ENCODE results near the gene GET4. TPM values are rescaled to one million over a fixed set of nuclear protein-coding genes. Genes with fewer than 3 reads are reported as not detected.

The GET4 gene
- total RNA-seq, 1 experiment from 2014 or later, result 120 TPM

DNA sequence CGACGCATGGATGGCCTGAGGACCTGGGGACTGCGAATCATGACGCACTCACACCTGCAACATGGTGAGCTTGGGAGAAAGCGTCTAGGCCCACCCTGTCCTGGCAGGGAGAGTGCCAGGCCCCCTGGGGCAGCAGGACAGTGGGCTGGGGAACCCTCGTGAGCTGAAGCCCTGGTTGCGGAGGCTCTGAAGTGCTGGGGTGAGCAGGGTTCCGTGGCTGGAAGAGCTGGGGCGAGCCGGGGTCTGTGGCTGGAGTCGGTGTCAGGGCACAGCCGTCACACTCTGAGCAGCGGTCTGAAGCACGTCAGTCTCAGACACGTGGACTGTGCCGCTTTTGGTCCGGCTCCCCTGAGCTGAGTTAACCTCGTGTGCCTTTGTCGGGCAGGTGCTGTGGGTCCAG lies 39.4 kb upstream of the GET4 start:
- no peaks in the 10 kb centered on the region for H3K27me3 ChIP-seq (ENCODE audit: insufficient read depth, low read depth)
- H3K4me1 ChIP-seq (replicated peaks; ENCODE audit: insufficient read depth), result peaks cover 26% of the 10 kb centered on the region
- H3K9me3 ChIP-seq (ENCODE audit: insufficient read depth, low read depth), result no peaks in the 10 kb centered on the region
- ChIA-PET POLR2A (ENCODE audit: unreplicated experiment) (interaction anchor here (0.6 kb wide), 1 partner anchor 24 kb away, joined by 9 read pairs; no protein-coding TSS in a partner anchor), CTCF (interaction anchor here (0.6 kb wide), 1 partner anchor 26 kb away, joined by 3 read pairs; no protein-coding TSS in a partner anchor)
- H3K27ac ChIP-seq, result 0 out of 2 replicates have a peak overlapping the region, but pooled peaks have one; percentile 1
- H3K4me3 ChIP-seq, result no peak overlapping the region
- H3K9me2 ChIP-seq (ENCODE audit: insufficient read depth), result no peaks in the 10 kb centered on the region
- no peak for DNase-seq
- H3F3A ChIP-seq (ENCODE audit: insufficient read depth, low read depth), result peaks cover 28% of the 10 kb centered on the region
- H2AFZ ChIP-seq, result no peak overlapping the region
- no peak overlapping the region for H3K4me2 ChIP-seq
- peaks cover 25% of the 10 kb centered on the region for H3K36me3 ChIP-seq (ENCODE audit: low read depth)
- intact Hi-C loops (cut with micrococcal nuclease; ENCODE audit: unreplicated experiment), result loop anchor here (10.0 kb wide), 1 partner anchor 618 kb away; the partner anchor contains the start of gene MICALL2
- TF ChIP-seq EZH2 (IDR thresholded peaks at IDR 0.05; ENCODE audit: low read depth), result no peak
- TF ChIP-seq, protein P1, sequence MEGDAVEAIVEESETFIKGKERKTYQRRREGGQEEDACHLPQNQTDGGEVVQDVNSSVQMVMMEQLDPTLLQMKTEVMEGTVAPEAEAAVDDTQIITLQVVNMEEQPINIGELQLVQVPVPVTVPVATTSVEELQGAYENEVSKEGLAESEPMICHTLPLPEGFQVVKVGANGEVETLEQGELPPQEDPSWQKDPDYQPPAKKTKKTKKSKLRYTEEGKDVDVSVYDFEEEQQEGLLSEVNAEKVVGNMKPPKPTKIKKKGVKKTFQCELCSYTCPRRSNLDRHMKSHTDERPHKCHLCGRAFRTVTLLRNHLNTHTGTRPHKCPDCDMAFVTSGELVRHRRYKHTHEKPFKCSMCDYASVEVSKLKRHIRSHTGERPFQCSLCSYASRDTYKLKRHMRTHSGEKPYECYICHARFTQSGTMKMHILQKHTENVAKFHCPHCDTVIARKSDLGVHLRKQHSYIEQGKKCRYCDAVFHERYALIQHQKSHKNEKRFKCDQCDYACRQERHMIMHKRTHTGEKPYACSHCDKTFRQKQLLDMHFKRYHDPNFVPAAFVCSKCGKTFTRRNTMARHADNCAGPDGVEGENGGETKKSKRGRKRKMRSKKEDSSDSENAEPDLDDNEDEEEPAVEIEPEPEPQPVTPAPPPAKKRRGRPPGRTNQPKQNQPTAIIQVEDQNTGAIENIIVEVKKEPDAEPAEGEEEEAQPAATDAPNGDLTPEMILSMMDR (conservative IDR thresholded peaks at IDR 0.05), result no peak
- no TSS peak for BruUV-seq (replicated peaks)
- peaks cover 68% of the 10 kb centered on the region for H3K79me2 ChIP-seq (ENCODE audit: low read depth)
- peaks cover 2% of the 10 kb centered on the region for H4K20me1 ChIP-seq (ENCODE audit: insufficient read depth)

DNA sequence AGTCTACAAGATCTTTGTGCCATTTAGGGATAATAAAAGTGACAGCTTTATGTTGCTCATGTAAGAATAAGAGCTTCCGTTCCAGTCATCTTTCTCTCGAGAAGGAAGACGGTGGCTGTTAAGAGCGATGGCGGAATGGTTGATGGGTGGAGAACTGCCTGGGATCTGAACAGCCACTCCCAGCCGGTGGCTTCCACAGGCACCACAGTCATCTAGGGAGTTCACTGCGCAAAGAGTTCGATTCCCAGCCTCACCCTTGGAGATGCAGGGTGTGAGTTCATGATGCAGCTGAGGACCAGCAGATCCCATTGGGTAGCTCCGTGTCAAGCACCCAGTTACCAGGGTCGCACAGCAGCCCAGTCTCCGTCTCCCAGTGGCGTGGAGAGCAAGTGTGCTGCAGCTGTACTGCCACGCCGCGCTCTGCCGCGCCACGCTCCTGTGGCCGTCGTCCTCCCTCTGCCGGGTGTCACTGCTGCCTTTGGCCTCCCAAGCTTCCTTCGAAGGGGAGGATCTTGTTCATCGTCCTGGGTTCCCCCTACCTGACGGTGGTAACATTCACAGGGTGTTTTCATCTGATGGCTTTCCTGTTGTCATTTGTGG lies 36.3 kb upstream of the GET4 start:
- H3K4me3 ChIP-seq, result no peak overlapping the region
- H3K27ac ChIP-seq, result no peak overlapping the region
- no peaks in the 10 kb centered on the region; the same call in 1 of the 2 replicates for H3K4me1 ChIP-seq (replicated peaks; ENCODE audit: insufficient read depth)
- H4K20me1 ChIP-seq (ENCODE audit: insufficient read depth), result peaks cover 10% of the 10 kb centered on the region
- intact Hi-C loops (cut with micrococcal nuclease; ENCODE audit: unreplicated experiment), result loop anchor here (10.0 kb wide), 1 partner anchor 1705 kb away; no protein-coding TSS in a partner anchor
- BruUV-seq (replicated peaks), result no TSS peak
- H3K9me2 ChIP-seq (ENCODE audit: insufficient read depth), result no peaks in the 10 kb centered on the region
- no peaks in the 10 kb centered on the region for H3K27me3 ChIP-seq (ENCODE audit: insufficient read depth, low read depth)
- H3K4me2 ChIP-seq, result no peak overlapping the region
- POLR2A ChIA-PET (ENCODE audit: unreplicated experiment), result no interaction called here
- TF ChIP-seq EZH2 (IDR thresholded peaks at IDR 0.05; ENCODE audit: low read depth), result no peak
- TF ChIP-seq, protein P1 (conservative IDR thresholded peaks at IDR 0.05), result no peak
- CTCF ChIA-PET, result interaction anchor here (0.6 kb wide), 1 partner anchor 50 kb away, joined by 8 read pairs; no protein-coding TSS in a partner anchor
- no peaks in the 10 kb centered on the region for H3K9me3 ChIP-seq (ENCODE audit: insufficient read depth, low read depth)
- no peak for DNase-seq
- H3K79me2 ChIP-seq (ENCODE audit: low read depth), result peaks cover 40% of the 10 kb centered on the region
- peaks cover 3% of the 10 kb centered on the region; the same call in 1 of the 2 replicates for H3F3A ChIP-seq (ENCODE audit: insufficient read depth, low read depth)
- peaks cover 43% of the 10 kb centered on the region for H3K36me3 ChIP-seq (ENCODE audit: low read depth)
- H2AFZ ChIP-seq, result no peak overlapping the region

DNA sequence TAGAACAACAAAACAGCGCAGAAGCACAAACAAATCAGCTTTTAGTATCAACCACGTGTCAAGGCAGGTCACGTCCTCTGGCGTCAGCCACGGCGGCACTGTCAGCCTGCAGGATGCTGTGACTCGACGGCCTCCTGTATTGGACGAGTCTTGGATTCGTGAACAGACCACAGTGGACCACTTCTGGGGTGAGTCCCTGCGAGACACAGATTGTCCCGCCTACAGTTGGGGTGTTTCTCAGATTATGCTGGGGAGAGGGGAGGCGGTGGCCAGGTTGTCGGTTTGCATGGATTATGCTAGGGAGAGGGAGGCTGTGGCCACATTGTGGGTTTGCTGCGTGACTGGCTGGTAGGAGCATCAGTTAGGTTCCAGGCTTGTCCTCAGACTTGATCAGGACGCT lies 34.4 kb upstream of the GET4 start:
- H3K9me2 ChIP-seq (ENCODE audit: insufficient read depth), result no peaks in the 10 kb centered on the region
- H3F3A ChIP-seq (ENCODE audit: insufficient read depth, low read depth), result no peaks in the 10 kb centered on the region; the same call in 1 of the 2 replicates
- BruUV-seq (replicated peaks), result no TSS peak
- no peaks in the 10 kb centered on the region for H3K9me3 ChIP-seq (ENCODE audit: insufficient read depth, low read depth)
- H3K27ac ChIP-seq, result no peak overlapping the region
- H3K79me2 ChIP-seq (ENCODE audit: low read depth), result peaks cover 36% of the 10 kb centered on the region
- intact Hi-C loops (cut with micrococcal nuclease; ENCODE audit: unreplicated experiment), result loop anchor here (10.0 kb wide), 1 partner anchor 1703 kb away; no protein-coding TSS in a partner anchor
- no peak for DNase-seq
- peaks cover 17% of the 10 kb centered on the region for H4K20me1 ChIP-seq (ENCODE audit: insufficient read depth)
- H3K27me3 ChIP-seq (ENCODE audit: insufficient read depth, low read depth), result no peaks in the 10 kb centered on the region
- TF ChIP-seq EZH2 (IDR thresholded peaks at IDR 0.05; ENCODE audit: low read depth), result no peak
- TF ChIP-seq, protein P1 (conservative IDR thresholded peaks at IDR 0.05), result no peak
- ChIA-PET CTCF (interaction anchor here (0.6 to 0.7 kb wide), 2 partner anchors 21 to 520 kb away, joined by 3 read pairs; no protein-coding TSS in a partner anchor), POLR2A (ENCODE audit: unreplicated experiment) (interaction anchor here (0.6 kb wide), 1 partner anchor 54 kb away, joined by 10 read pairs; no protein-coding TSS in a partner anchor)
- no peak overlapping the region for H2AFZ ChIP-seq
- H3K4me3 ChIP-seq, result no peak overlapping the region
- H3K36me3 ChIP-seq (ENCODE audit: low read depth), result peaks cover 43% of the 10 kb centered on the region
- H3K4me2 ChIP-seq, result no peak overlapping the region
- no peaks in the 10 kb centered on the region for H3K4me1 ChIP-seq (replicated peaks; ENCODE audit: insufficient read depth)
